GM18858 (cell line): ENCODE data around the gene PACS1.
A peak's percentile ranks its signal among the peaks of the same experiment; 100 is the strongest.

Experiments used
- ATAC-seq: cut with Tn5 transposase; IDR thresholded peaks from one replicate; pipeline ENCODE4 v1.9.1; 2021; ENCODE audit not compliant: unreplicated experiment

PACS1 gene

DNA sequence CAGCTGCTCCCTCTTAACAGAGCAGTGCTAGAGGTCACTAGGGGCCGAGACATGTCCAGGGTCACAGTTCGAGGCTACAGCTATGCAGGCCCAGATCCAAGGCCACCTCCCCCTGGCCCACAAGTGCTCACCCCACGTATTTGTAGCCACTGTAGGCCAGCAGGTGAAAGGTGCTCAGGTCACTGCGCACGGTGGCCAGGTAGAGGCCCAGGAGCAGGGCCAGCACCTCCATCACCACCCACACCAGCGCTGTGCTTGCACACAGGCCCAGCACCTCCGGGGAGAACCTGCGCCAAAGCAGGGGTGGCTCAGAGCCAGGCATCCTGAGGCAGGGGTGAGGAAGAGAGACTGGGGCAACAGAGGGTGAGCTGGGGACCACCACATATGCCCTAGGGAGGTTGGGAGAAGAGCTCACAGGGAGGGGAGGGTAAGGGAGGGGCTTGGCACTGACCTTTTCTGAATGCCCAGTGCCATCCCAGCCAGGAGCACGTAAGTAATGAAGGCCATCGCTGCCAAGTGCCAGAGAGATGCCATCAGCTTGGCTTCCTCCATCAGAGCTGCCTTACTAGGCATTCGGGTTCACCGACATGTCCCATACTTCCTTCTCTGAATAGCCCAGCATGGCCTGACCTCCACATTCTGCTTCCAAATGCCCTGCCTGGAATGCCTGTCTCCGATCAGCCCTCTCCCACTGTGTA lies 215.3 kb downstream of the PACS1 start:
- no peak for ATAC-seq

DNA sequence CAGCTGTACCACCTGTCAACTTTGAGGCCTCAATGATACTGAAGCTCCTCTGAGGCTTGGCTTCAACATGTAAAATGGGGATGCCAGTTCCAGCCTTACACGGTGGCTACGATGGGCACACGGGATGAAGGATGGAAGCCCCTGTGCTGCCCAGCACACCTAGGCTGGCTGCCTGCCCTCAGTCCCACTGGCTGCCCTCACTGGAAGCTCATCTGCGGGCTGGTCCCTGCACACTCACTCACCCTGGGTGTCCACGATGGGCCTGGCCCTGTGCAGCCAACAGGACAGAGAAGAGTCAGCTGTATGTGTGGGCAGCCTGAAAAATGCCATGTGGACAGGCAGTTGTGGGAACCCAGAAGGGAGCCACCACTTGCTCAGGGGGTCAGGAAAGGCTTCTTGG lies 216.6 kb downstream of the PACS1 start:
- ATAC-seq = no peak

DNA sequence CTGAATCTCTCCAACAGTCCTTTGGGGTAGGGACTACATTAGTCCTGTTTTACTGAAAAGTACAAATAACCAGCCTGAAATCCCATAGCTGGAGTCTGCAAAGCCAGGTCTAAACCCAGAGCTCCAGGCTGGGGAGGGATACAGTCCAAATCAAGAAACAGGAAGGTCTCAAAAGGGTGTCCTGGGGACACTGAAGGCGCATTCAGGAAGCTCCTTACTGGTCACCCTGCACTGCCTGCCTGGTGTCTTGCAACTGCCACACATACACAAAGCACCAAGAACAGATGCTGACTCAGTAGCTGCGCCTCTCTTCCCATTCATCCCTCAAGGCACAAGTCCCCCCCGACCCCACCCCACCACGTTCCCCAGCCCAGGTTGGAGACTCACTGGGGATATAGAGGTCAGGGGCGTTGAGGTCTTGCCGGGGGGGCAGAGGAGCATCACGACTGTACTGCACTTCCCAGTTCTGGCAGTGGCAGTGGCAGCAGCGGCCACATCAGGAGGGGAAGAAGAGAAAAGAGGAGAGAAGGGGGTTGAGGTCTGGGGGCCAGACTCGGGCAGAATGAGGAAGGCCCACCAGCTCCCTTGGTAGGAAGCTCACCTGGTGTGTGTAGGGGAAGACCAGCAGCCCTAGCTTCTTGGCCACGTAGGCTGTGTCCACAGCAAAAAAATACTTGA lies 217.3 kb downstream of the PACS1 start:
- no peak for ATAC-seq

GRCh38 chr11:66287889-66288670 lies 218.0 kb downstream of the PACS1 start:
- ATAC-seq = no peak

DNA sequence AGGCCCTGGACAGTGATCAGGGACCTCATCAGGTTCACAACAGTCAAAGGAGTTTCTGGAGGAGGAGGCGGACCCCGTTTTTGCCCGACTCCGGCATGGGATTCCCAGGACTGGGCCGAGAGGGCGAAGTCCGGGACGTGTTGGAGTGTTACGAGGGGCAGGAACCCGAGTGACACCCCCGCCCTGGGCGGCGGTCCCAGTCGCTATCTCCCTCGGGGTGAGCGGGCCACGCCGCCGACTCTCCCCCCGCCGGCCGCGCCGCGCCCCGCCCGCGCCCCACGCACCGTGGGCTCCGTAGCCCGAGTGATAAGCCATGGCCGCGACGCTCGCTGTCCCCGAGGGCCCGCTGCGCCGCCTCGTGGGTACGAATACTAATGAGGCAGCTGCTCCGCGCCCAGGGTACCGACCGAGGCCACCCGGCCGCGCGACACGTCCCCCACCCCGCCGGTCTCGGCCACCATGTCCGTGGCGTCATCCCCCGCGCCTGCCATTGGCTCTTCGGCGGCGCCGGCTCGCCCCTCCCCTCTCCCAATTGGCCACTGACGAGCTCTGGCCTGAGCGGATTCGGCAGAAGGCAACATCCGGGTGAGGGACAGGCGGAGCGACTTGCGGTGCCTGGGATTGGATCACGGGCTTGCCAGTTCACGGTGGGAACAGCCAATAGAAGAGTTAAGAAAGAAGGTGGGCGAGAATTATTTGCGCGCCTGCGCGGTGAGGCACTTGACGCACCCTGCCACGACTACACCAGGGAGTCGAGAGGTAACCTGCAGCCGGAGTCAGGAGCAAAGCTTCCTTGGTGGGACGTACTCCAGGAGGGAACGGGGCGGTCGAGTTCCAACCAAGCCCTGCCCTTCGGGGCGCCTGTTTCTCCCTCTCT lies 218.8 kb downstream of the PACS1 start, which contains the start of gene YIF1A:
TSS of gene YIF1A (minus strand) at position 473 of the 877 bp plus-strand sequence. CDS start at position 315, 158 bp downstream.
- ATAC-seq = peak; percentile 84

- ATAC-seq = peak; percentile 17
Observed at GRCh38 chr11:66289548-66290329, 219.7 kb downstream of the PACS1 start.

DNA sequence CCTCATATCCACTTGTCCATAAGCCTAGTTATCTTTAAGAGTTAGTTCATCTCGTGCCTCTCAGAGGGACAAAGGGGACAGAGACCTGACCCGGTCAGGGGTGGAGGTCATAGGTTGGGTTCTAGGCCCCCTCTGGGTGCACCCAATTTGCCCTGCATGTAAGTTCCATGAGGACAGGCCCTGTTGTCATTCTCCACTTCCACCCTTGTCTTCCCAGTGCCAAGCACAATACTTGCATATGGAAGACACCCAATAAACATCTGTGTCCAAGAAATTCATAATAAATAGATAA lies 220.2 kb downstream of the PACS1 start:
- no peak for ATAC-seq

GRCh38 chr11:66291303-66291705 lies 221.2 kb downstream of the PACS1 start:
- ATAC-seq = no peak

DNA sequence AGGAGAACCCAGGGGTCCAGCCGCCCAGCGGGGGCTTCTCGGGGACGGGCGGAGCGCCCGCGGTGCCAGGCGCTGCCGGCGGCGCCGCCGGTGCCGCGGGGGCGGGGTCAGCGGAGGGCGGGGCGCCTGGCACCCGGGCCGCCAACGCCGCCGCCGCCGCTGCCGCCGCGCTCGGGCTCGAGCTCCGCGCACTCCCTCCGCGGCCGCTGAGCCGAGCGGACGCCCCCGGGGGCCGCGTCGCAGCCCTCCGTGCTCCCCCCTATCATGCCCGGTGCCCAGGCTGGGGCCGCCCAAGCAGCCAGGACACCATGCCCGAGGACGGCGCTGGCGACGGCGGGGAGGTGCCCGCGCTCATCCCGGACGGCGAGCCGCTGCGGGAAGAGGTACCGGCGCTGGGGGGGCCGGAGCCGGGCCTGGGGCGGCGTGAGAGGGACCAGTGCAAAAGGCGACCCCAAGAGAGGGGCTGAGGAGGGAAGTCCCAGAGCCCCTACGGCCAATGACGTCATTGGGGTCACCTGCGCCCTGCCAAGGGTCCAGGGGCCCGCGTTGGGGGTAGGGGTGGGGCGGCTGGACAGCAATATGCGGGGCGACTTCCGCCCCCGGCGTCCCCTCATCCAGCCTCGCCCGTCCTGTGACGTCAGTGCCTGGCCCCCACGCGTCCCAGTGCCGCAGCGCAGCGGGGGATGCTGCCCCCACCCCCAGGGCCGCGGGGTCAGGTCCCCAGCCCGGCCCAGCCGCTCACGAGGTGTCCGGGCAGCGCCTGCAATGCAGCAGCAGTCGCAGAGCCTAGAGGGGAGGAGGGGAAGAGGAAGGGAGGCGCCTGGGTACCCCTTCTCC lies 221.9 kb downstream of the PACS1 start, which contains the start of gene TMEM151A:
TSS of gene TMEM151A (plus strand) at position 189 of the 837 bp plus-strand sequence. CDS start at position 309, 120 bp downstream.
- no peak for ATAC-seq

GRCh38 chr11:66292543-66293332 lies 222.7 kb downstream of the PACS1 start:
- no peak for ATAC-seq

DNA sequence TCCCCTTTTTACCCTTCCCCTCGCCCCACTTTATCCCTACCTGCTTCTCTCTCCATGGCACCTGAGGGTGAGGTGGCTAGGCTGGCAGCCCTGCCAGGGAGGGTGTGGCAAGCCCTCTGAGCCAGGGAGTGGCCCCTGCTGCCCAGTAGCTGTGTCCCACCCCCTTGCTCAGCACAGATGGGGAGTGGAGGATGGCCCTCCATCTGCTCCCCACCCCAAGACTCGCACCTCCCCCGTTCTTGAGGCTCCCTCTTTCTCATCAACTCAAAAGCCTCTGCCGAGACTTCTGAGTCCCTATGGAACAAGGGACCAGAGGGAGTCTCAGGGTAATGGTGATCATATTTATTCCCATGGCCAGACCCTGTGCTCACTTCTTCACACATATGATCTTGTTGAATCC lies 223.3 kb downstream of the PACS1 start:
- ATAC-seq = no peak

- ATAC-seq = no peak
Observed at GRCh38 chr11:66293777-66294625, 223.9 kb downstream of the PACS1 start.
